ENCODE results near the gene RRAGC.
"Not testable (repeated sequence)": the region's sequence is repeated elsewhere in the genome, so short reads cannot be mapped to it uniquely, and the experiment has no call there.

GRCh38 chr1:38845088-38845487 lies 14.5 kb downstream of the RRAGC start:
- TF ChIP-seq CTCF (IDR thresholded peaks at IDR 0.05; ENCODE audit: borderline replicate concordance, extremely low read depth, low read length, poor library complexity, severe bottlenecking); EZH2 (IDR thresholded peaks at IDR 0.05; ENCODE audit: borderline replicate concordance, low read depth, low read length, severe bottlenecking): not testable (repeated sequence)

All from DND-41 (cell line).